ENCODE data around the gene COPS8. TPM values are rescaled to one million over a fixed set of nuclear protein-coding genes. Genes with fewer than 3 reads are reported as not detected.

Gene COPS8
- total RNA-seq (ENCODE audit: unreplicated experiment) = 97.1 TPM
- long read RNA-seq, full-length matches to known transcripts = 93 of 106 reads
- long read RNA-seq, partial matches to known transcripts = 4 of 106 reads
- long read RNA-seq, other reads (novel, unspliced or antisense) = 9 of 106 reads

DNA sequence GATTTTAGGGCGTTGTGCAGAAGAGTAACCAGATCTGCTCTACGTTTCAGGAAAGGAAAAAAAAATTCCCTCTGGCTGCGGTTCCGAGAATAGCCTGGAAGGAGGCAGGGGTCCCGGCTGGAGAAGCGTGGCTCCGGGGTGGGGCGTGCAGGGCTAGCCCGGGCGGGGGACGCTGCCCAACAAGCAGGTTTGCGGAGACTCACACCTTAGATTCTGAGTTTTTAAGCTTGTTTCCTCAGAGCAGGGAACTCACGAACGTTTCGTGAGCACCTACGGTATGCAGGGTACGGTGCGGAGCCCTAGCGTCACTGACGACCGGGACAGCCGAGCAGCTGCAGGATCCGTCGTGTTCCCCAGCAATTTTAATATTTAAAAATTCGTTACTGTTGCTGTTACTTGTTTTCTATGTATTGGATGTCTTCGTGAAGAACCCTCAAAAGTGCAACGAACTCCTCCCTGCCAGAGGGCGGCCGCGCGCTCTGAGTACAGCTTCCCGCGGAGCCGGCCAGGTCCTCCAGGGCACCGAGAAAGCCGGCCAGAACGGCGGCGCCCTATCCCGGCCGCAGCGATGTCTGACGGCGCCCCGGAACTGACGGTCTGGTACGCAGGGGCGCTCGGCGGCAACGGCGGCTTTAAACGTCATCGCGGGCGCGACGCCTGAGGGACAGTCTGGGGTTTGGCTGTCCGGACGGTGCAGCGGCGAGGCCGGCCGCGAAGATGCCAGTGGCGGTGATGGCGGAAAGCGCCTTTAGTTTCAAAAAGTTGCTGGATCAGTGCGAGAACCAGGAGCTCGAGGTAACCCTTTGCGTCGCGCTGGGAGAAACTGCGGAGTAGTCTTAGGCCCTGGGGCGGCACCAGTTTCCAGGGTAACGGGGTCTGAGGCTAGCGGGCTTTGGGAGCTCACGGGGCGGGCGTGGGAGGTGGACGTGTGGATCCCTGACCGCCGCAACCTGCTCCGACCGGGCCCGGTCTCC, at the start of gene COPS8:
Gene COPS8 (plus strand): TSS at position 642 of the 974 bp plus-strand sequence. CDS start 76 bp downstream, at position 718.
- Mint-ChIP-seq H3K27me3 (ENCODE audit: unreplicated experiment) (peaks cover 5% of the 10 kb centered on the region), H3K4me3 (ENCODE audit: unreplicated experiment) (peak within 1 kb of the TSS; percentile 97), H3K4me1 (ENCODE audit: unreplicated experiment) (peaks cover 11% of the 10 kb centered on the region), H3K36me3 (ENCODE audit: low read depth, unreplicated experiment) (no peaks in the 10 kb centered on the region), H3K27ac (ENCODE audit: unreplicated experiment) (peak within 1 kb of the TSS; percentile 91), H3K9me3 (ENCODE audit: unreplicated experiment) (no peaks in the 10 kb centered on the region)
- peak; percentile 93 for DNase-seq (ENCODE audit: low spot score)
- TF ChIP-seq, protein P1, sequence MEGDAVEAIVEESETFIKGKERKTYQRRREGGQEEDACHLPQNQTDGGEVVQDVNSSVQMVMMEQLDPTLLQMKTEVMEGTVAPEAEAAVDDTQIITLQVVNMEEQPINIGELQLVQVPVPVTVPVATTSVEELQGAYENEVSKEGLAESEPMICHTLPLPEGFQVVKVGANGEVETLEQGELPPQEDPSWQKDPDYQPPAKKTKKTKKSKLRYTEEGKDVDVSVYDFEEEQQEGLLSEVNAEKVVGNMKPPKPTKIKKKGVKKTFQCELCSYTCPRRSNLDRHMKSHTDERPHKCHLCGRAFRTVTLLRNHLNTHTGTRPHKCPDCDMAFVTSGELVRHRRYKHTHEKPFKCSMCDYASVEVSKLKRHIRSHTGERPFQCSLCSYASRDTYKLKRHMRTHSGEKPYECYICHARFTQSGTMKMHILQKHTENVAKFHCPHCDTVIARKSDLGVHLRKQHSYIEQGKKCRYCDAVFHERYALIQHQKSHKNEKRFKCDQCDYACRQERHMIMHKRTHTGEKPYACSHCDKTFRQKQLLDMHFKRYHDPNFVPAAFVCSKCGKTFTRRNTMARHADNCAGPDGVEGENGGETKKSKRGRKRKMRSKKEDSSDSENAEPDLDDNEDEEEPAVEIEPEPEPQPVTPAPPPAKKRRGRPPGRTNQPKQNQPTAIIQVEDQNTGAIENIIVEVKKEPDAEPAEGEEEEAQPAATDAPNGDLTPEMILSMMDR (IDR thresholded peaks at IDR 0.05; ENCODE audit: unreplicated experiment) = no peak

DNA sequence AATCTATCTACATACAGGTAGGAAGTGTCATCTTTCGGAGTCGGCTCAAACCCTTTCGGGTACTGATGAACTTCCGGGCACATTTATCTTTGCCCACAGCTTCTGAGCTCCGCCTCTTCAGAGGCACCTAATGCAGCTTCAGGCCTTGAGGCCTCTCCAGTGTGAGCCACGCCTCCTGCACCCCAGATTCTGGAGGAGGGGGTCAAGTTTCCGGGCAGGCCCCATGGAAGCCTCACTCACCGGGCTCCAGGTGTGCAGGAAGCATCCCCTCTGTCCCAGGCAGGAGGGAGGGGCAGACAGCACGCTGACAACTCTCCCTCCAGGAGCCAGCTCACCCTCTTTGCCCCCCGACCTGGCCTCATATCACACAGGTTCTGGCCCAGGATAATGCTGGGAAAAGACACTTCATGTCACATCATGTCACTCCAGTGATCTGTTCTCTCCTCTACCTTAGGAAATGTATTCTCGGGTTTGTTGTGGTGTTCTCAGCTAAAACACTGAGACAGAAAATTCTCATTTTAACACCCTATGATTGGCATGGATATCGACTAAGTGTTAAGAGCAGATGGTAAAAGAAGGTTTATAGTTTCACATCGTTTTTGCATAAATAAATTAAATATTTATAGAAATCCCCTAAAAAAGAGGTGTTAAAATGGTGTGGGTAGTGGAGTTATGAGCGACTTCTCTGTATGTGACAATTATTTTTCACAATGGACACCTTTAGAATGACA, 46.2 kb upstream of the COPS8 start:
- Mint-ChIP-seq H3K9me3 (ENCODE audit: unreplicated experiment) (no peaks in the 10 kb centered on the region), H3K27me3 (ENCODE audit: unreplicated experiment) (no peaks in the 10 kb centered on the region), H3K4me1 (ENCODE audit: unreplicated experiment) (peaks cover 7% of the 10 kb centered on the region), H3K36me3 (ENCODE audit: low read depth, unreplicated experiment) (no peaks in the 10 kb centered on the region), H3K4me3 (ENCODE audit: unreplicated experiment) (no peak overlapping the region), H3K27ac (ENCODE audit: unreplicated experiment) (no peak overlapping the region)
- TF ChIP-seq, protein P1 (IDR thresholded peaks at IDR 0.05; ENCODE audit: unreplicated experiment) = no peak
- DNase-seq (ENCODE audit: low spot score) = no peak

DNA sequence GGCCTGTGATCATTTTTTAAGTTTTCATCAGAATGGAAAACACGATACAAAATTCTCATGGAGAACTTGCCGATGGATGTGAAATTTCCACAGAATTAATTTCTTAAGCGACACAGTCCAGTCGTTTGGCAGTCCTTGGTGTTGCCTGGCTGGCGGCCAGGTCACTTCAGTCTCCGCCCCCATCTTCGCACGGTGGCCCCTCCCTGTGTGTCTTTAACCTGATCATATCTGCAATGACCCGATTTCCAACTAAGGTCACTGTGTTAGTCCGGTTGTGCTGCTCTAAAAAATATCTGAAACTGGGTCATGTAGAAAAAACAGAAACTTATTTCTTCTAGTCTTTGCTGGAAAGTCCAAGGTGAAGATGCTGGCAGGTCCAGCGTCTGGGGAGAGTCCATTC, 44.5 kb upstream of the COPS8 start:
- Mint-ChIP-seq H3K9me3 (ENCODE audit: unreplicated experiment) (no peaks in the 10 kb centered on the region), H3K27me3 (ENCODE audit: unreplicated experiment) (no peaks in the 10 kb centered on the region), H3K36me3 (ENCODE audit: low read depth, unreplicated experiment) (no peaks in the 10 kb centered on the region), H3K27ac (ENCODE audit: unreplicated experiment) (no peak overlapping the region), H3K4me1 (ENCODE audit: unreplicated experiment) (peaks cover 13% of the 10 kb centered on the region), H3K4me3 (ENCODE audit: unreplicated experiment) (no peak overlapping the region)
- no peak for DNase-seq (ENCODE audit: low spot score)
- TF ChIP-seq, protein P1 (IDR thresholded peaks at IDR 0.05; ENCODE audit: unreplicated experiment) = no peak

DNA sequence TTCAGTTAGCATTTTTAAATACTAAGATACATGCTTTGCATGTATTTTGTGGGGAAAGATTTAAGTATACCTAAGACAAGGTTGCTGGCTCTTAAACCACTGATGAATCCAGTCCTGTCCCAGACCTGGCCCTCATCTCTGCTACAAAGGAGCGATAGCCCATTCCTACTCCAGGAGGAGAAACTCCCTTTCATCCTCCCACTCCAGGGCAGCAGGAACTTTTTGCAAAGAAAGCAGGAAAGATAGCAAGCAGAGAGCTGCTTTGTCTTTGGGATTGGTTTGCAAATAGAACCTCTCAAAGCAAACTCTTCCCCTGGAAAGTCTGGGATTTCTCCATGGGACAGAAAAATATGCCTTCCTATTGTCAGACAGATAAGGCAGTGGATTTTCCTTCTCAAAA, 43.6 kb upstream of the COPS8 start:
- Mint-ChIP-seq H3K9me3 (ENCODE audit: unreplicated experiment) (no peaks in the 10 kb centered on the region), H3K4me3 (ENCODE audit: unreplicated experiment) (no peak overlapping the region), H3K36me3 (ENCODE audit: low read depth, unreplicated experiment) (no peaks in the 10 kb centered on the region), H3K27ac (ENCODE audit: unreplicated experiment) (no peak overlapping the region), H3K4me1 (ENCODE audit: unreplicated experiment) (peaks cover 13% of the 10 kb centered on the region), H3K27me3 (ENCODE audit: unreplicated experiment) (no peaks in the 10 kb centered on the region)
- DNase-seq (ENCODE audit: low spot score) = no peak
- TF ChIP-seq, protein P1 (IDR thresholded peaks at IDR 0.05; ENCODE audit: unreplicated experiment) = no peak

All from endothelial cell (in vitro differentiated cells).